ENCODE results near the gene CADPS2.
"Not testable (repeated sequence)": the region's sequence is repeated elsewhere in the genome, so short reads cannot be mapped to it uniquely, and the experiment has no call there.

CADPS2 gene

DNA sequence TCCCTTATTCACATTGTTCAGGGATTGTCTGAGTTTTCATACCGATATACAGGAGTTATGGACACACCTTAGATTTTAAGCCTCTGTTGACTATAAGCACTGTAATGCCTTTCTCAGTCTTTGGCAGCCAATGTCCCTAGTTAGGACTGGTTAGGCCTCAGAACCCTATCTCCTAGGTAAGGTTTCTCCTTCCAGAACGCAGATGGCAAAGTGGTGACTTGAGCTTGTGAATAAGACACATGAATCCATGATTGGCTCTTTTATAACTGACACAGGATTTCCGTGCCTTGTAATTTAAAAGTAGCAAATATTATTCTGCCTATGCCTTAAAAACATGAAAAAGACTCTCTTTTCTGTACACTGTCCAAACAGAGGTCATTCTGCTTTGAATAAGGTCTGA is 171.1 kb downstream of the CADPS2 start:
- no peak for DNase-seq (ENCODE audit: low read depth, low spot score)

DNA sequence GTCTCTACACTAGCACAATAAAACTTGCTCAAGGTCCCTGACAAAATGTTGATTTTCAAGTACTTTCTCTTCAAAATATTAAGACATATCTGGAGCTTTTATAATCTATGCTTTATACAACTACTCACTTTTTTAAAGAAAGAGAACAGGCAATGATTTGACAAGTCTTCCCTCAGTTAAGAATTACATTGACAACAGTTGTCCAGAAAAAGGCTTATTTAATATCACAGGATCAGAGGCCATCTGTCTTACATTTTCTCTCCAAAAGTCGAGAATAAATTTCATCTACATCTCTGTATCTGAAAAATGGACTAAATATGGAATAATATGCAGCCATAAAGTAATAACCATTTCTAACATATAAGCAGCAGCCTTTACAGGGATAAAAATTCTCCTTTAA is 175.3 kb downstream of the CADPS2 start:
- no peak for DNase-seq (ENCODE audit: low read depth, low spot score)

- no peak for DNase-seq (ENCODE audit: low read depth, low spot score)
Measured at GRCh38 chr7:122709930-122710646, 176.2 kb downstream of the CADPS2 start.

DNA sequence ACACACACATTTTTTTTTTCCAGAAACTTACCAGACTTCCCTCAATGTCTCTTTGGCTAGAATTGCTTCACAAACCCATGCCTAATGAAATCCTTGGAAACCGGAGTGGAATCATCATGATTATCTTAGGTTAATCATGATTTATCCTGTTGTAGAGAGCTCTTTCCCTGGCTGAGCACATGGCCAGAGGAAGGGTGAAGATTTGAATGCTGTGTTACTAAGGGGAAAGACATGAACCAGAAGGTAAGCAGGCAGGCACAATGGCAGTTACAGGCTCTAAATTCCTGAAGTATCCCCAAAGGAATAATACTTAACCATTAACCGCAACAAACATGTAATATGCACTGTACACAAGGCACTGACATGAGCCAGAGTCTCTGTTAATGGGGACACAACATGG is 179.4 kb downstream of the CADPS2 start:
- no peak for DNase-seq (ENCODE audit: low read depth, low spot score)

DNA sequence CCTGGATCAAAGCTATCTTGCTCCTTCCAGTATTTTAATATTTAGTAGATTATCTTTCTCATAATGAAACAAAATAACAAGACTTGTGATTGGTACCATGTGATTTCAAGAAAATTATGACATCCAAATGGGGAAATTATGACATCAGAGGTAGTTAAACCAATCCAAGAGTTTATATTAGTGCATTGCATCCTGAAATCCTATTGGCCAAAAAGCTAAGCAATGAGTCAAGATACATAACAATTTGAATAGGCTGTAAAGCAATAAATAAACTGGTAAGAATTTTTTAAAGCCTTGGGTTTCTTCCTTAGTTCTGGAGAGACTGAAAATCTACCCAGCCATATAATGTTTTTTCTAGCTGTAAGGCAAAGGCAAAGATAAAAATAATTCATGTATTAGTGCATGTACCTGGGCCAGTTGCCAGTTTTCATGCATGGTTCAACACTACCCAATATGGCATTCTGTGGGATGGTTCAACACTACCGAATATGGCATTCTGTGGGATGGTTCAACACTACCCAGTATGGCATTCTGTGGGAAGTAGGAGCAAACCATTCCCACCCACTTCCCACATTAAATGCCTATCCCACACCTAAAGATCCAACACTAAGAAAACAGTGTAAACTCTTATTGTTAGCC is 183.3 kb downstream of the CADPS2 start, which contains the start of gene RNF148:
RNF148 (minus strand) TSS at position 51 of the 639 bp plus-strand sequence. CDS start 172 bp downstream, outside the sequence.
- no peak for DNase-seq (ENCODE audit: low read depth, low spot score)

DNA sequence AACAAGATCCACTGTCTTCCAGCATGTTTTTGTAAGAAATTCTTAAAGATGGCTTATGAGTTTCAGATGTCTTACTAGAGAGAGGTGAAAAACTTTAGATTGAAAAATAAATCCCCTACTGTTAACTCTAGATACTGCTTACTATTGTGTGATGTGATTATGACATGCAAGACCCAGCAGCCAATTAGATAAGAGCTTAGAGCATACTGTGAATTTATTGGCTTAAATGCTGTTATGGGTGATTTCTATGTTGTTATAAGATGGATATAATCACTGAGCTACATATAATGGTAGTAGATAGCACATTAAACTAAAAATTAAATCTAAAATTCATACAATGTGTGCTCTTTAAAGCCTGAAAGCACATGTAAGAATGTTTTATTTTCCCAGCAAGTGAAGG is 187.2 kb downstream of the CADPS2 start, which contains the start of gene RNF133:
RNF133 (minus strand) TSS at position 101 of the 400 bp plus-strand sequence. CDS start 199 bp downstream, outside the sequence.
- no peak for DNase-seq (ENCODE audit: low read depth, low spot score)

DNA sequence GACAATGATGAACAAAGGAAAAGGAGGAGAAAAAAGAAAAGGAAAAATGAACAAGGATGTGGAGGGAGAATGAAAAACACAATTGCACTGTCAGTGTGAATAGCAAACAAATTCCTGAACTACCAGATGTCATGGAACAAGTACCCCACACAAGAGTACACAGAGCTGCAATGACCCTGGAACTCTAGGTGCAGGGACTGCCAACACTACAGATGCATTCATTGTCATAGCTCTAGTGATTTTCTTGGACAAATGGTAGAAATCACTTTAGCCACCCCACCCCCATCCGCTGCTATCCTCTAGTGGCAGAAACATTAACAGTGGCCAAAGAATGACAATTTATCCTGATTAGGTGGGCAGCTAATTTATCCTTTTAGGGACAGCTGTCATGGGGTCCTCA is 190.4 kb downstream of the CADPS2 start:
- DNase-seq (ENCODE audit: low read depth, low spot score): no peak

DNA sequence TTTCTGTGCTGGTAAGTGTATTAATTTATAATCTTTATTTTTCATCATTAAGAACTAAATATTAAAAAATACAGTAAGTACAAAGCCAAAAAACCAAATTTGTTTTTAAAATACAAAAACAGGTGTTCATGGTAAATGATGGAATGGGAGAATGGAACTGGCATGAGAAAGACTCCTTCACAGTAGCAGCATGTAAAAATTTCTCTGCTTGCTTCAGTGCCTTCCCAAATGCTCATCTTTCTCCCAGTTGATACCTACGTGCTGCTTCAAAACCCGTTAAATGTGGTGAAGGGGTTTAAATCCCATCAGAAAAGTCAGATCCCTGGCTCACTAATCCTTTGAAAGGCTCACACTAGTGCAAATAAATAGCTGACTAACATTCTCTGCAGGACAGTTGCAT is 191.6 kb downstream of the CADPS2 start:
- DNase-seq (ENCODE audit: low read depth, low spot score): no peak

GRCh38 chr7:122692769-122693309 is 193.4 kb downstream of the CADPS2 start:
- no peak for DNase-seq (ENCODE audit: low read depth, low spot score)

DNA sequence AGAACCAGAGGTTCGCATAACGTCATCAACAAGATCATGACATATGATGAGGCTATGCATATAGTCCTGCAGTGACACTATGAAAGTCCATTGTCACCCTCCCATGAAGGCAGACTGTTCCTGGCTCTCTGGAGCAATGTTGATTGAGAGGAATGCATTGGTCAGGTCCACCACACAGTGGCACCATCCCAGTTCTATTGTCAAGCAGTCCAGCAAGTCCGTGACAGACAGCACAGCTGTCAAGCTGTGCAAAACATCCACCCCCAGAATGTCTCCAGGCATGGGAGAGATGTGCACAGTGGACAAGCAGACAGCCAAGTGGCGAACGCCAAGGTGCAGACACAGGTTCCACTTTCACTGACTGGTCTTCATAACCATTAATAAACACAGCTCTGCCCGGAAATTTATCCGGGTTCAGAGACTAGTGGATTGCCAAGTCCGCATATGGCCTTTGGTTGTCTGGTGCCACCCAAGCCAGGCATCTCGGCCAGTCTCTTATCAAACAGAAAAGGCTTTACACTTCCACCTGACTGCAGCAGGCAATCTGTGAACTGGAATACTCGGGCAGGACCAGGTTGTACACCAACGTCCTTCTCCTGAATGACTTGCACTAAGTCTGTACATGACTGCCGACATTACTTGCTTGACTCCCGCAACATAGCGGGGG is 194.6 kb downstream of the CADPS2 start:
- DNase-seq (ENCODE audit: low read depth, low spot score): no peak

DNA sequence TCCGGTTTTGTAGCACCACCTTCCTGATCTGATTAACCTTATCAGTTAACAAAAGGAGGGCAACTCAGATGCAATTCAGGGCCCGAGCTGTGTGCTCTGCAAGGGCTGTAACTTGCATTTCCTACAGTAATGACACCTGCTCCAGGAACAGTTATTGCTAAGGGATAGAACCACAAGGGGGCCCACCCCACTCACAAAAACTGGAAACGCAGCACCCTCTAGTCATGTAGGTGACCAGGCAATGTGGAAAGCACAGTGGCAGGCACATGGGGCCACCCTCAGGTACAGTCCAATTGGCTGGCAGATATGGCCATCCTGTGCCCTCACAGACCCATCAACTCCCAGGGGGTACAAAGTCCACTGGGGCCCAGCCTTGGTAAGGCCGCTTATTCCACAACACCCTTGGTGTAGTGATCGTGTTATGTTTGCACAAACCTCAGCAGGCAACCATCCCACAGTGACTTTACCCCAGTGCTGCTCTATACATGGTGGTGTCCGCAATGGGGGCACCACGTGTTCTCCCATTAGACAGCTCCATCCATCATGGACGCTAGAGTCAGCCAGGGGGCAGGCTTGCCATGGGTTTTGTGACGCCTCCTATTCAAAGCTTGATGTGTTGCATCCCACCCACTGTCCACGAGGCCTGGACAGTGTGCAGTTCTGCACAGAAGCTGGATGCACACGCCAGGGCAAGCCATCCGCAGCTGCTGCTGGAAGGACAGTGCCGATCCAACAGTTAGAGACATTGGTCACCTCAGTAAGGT is 196.7 kb downstream of the CADPS2 start:
- no peak for DNase-seq (ENCODE audit: low read depth, low spot score)

- no peak for DNase-seq (ENCODE audit: low read depth, low spot score)
Measured at GRCh38 chr7:122688400-122688998, 197.8 kb downstream of the CADPS2 start.

GRCh38 chr7:122686360-122686878 is 199.8 kb downstream of the CADPS2 start:
- no peak for DNase-seq (ENCODE audit: low read depth, low spot score)

DNA sequence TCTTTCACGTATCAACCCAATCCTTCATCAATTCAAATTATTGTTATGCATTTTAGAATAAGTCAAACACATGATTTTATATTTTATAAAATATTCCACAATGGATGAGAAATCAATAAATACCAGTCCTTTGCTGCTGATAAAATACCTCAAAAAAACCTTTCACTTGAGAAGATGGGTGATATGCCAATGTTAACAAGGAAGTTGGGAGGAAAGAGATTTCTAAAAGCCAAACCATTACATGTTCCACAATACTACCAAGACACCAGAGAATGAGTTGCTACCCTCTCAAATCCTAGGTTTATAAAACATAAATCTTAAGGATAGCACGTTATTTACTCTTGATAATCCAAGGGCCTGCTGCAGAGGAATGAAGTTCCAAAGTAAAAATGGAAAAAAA is 201.8 kb downstream of the CADPS2 start:
- no peak for DNase-seq (ENCODE audit: low read depth, low spot score)

DNA sequence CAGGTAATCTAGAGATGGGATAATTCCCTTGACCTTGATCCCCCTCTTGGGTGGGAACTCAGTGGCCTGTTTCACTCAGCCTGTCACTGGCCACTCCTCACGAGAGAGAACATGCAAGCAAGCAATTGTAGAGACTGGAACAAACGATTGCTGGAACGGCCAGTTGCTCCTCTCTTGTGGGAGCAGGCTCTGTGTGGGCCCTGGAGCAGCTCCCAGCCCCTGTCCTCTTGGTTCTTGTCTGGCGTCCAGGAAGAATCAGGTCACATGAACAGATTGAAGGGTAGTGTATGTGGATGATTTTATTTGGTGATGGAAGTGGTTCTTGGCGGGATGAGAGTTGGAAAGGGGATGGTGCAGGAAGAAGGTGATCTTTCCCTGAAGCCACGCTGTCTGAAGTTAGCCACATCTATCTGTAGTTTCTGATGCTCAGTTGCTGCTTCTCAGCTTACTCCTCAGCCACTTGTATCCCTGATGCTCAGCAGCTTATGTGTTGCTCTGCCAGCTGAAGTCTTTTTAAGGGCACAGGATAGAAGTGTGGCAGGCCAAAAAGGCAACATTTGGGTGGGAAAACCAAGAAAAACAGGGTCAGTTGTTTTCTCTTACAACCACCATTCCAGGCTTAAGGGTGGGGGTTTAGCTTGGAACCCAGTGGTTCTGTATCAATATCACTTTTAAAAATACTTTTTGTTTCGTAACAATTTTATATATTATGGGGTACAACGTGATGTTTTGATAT is 203.3 kb downstream of the CADPS2 start:
- DNase-seq (ENCODE audit: low read depth, low spot score): no peak

DNA sequence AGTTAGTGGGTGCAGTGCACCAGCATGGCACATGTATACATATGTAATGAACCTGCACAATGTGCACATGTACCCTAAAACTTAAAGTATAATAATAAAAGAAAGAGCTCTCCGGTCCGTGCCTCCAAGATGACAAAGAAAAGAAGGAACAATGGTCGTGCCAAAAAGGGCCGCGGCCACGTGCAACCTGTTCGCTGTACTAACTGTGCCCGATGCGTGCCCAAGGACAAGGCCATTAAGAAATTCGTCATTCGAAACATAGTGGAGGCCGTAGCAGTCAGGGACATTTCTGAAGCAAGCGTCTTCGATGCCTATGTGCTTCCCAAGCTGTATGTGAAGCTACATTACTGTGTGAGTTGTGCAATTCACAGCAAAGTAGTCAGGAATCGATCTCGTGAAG is 205.1 kb downstream of the CADPS2 start:
- DNase-seq (ENCODE audit: low read depth, low spot score): not testable (repeated sequence)

- DNase-seq (ENCODE audit: low read depth, low spot score): no peak
Measured at GRCh38 chr7:122679813-122680212, 206.4 kb downstream of the CADPS2 start.

- DNase-seq (ENCODE audit: low read depth, low spot score): not testable (repeated sequence)
Measured at GRCh38 chr7:122679269-122679709, 207.0 kb downstream of the CADPS2 start.

DNA sequence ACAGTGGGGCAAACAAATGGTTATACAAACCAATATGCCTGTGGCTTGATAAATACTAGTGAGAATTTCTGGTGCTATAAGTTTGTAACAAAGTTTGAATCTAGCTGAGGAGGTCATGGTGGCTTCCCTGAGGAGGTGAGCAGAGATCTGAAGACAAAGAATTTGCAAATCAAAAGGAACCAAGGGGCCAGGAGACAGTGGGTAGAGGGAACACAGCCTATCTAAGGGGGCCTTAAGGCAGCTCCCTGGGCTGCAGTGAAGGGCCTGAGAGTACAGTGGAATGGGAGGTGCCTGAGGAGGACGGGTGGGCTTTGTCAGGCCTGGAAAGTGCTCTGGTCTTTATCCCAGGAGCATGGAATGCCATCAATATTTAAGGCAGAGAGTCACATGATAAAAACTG is 209.1 kb downstream of the CADPS2 start:
- no peak for DNase-seq (ENCODE audit: low read depth, low spot score)

DNA sequence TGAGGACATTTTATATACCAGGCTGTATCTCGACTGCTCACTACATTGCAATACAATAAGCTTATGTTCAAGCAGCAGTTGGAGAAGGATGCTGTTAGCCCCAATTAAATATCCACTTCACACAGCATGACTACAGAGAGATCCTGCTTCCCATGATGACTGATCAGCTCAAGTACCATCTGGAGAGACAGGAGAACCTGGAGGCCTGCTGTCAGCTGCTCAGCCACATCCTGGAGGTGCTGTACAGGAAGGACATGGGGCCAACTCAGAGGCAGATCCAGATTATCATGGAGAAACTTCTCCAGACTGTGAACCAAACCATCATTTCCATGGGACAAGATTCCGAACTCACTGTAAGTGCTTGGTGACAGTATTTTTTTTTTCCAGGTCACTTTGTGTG is 209.8 kb downstream of the CADPS2 start:
- no peak for DNase-seq (ENCODE audit: low read depth, low spot score)
